Transverse colon (tissue), 4 donors: Measurements from ENCODE around the gene INSL3. TPM values are rescaled to one million over a fixed set of nuclear protein-coding genes. Genes with fewer than 3 reads are reported as not detected.

Experiments
- DNase-seq: peaks from one replicate; pipeline ENCODE4 v3.0.0-alpha.2; 2019
- H3K27ac ChIP-seq, 4 donors: fragments of 200-600 bp; sonication (generic); 2 replicates each; pipeline ENCODE4 v1.5.1; 2016 to 2018; ENCODE audit warnings: inconsistent platforms in 4 of 4
- H3K27me3 ChIP-seq: fragments of 200-600 bp; sonication (generic); 2 replicates; pipeline ENCODE4 v1.5.1; 2017; ENCODE audit warnings: inconsistent platforms
- H3K36me3 ChIP-seq, 4 donors: fragments of 200-600 bp; sonication (generic); 2 replicates each; pipeline ENCODE4 v1.5.1; 2017 to 2019; ENCODE audit warnings: inconsistent platforms in 4 of 4
- H3K4me1 ChIP-seq, 4 donors: fragments of 200-600 bp; sonication (generic); 2 replicates each; pipeline ENCODE4 v1.5.1; 2017 to 2020; ENCODE audit warnings: inconsistent platforms in 4 of 4
- H3K4me3 ChIP-seq, 4 donors: fragments of 200-600 bp; sonication (generic); 1 replicate in 1 of 4; 2 replicates in 3 of 4; pipeline versions ENCODE4 v1.5.1 to v1.6.1; 2017 to 2019; ENCODE audit warnings: inconsistent platforms in 4 of 4
- H3K9me3 ChIP-seq, 2 donors: fragments of 200-600 bp; sonication (generic); 2 replicates each; pipeline ENCODE4 v1.5.1; 2017 to 2019; ENCODE audit warnings: inconsistent platforms in 2 of 2
- CTCF ChIP-seq, 5 experiments: fragments of 200-600 bp in 3 of 5; fragments of 450-650 bp in 2 of 5; sonication (generic) in 3 of 5; IDR thresholded peaks; 1 replicate in 2 of 5; 2 replicates in 3 of 5; pipeline ENCODE4 v1.5.1; 2016 to 2017; ENCODE audit warnings: antibody characterized with exemption in 5 of 5, inconsistent platforms in 3 of 5, mild to moderate bottlenecking in 2 of 5, moderate library complexity in 1 of 5
- EP300 ChIP-seq: sonication (generic); formaldehyde crosslinking; IDR thresholded peaks from one replicate; pipeline ENCODE4 v1.6.1; 2017; ENCODE audit warnings: antibody characterized with exemption, low read depth
- POLR2A ChIP-seq: fragments of 450-650 bp; IDR thresholded peaks from one replicate; pipeline ENCODE4 v1.6.1; 2016; ENCODE audit warnings: antibody characterized with exemption, mild to moderate bottlenecking, moderate library complexity
- POLR2AphosphoS5 ChIP-seq, 3 donors: sonication (generic); formaldehyde crosslinking; IDR thresholded peaks; one replicate each; pipeline ENCODE4 v1.6.1; 2016; ENCODE audit warnings: antibody characterized with exemption in 3 of 3
- WGBS, 2 donors: methylation state at CpG; one replicate each; pipeline ENCODE4 v1.1.5; 2018; ENCODE audit warnings: low coverage in 1 of 2; 5-methylcytosine and 5-hydroxymethylcytosine counted together
- in situ Hi-C, 4 donors: fragments of 200-750 bp; cut with MboI; loops; one replicate each; pipeline versions ENCODE4 v1.15.0 to v1.15.1; 2017; ENCODE audit warnings: low sequenced_read_pairs in 3 of 4, low pct_ligation_motif_present in 1 of 4, low pct_unique_long_range_greater_than_20kb in 1 of 4
- intact Hi-C: fragments of 100-400 bp; cut with DNase I; formaldehyde crosslinking; loops from one replicate; pipeline ENCODE4 v1.15.1; 2023; ENCODE audit warnings: low total_unique reads
- total RNA-seq, 4 donors: library from RNA; depleted of rRNA; stranded (reverse); fragments of >200 nt; gene quantifications; one replicate each; pipeline ENCODE4 v1.1.0, GENCODE V29; 2016

INSL3 gene
- total RNA-seq, 4 donors from 2014 or later: not detected

- WGBS, 2 donors: 85 to 88% methylated on average over 2 to 8 of the region's 8 CpGs
- Histone ChIP-seq H3K27ac (peak overlapping the region in 3 of 4 donors; percentile 44 to 74 (median 74)), H3K36me3 (peaks cover 0 to 23% (median 10%) of the 10 kb centered on the region in 4 donors), H3K4me3 (no peak overlapping the region), H3K9me3 (no peaks in the 10 kb centered on the region), H3K27me3 (peaks cover 21% of the 10 kb centered on the region), H3K4me1 (peaks cover 1 to 44% (median 20%) of the 10 kb centered on the region in 4 donors)
- DNase-seq: no peak
- intact Hi-C loops: no loop called here
- TF ChIP-seq POLR2A: no peak
- in situ Hi-C loops: loop anchor here in 3 of 4 donors (5.0 to 25.0 kb wide), 4 partner anchors 71 to 154 kb away; partner anchors contain the start of gene MAP1S (in 1 of the 3)
These were observed 45.1 kb upstream of the INSL3 start for GRCh38 chr19:17866312-17866963.

- in situ Hi-C loops (loop anchor here in 3 of 4 donors (5.0 to 25.0 kb wide), 4 partner anchors 72 to 153 kb away; partner anchors contain the start of gene MAP1S (in 1 of the 3)), intact Hi-C loops (no loop called here)
- H3K27me3 ChIP-seq: peaks cover 13% of the 10 kb centered on the region
- peak; percentile 81 for DNase-seq
- H3K27ac ChIP-seq: peak overlapping the region; percentile 59 to 74 (median 67)
- peaks cover 0 to 23% (median 10%) of the 10 kb centered on the region in 4 donors for H3K36me3 ChIP-seq
- no peak overlapping the region for H3K4me3 ChIP-seq
- H3K9me3 ChIP-seq: no peaks in the 10 kb centered on the region
- WGBS, 2 donors: 35 to 51% methylated on average over 4 to 13 of the region's 13 CpGs
- H3K4me1 ChIP-seq: peaks cover 8 to 52% (median 28%) of the 10 kb centered on the region in 4 donors
- TF ChIP-seq POLR2AphosphoS5 (IDR thresholded peaks at IDR 0.05) (peak; percentile 31 to 76 (median 49)), POLR2A (peak; percentile 40), CTCF (IDR thresholded peaks at IDR 0.05) (no peak)
These were observed 44.3 kb upstream of the INSL3 start for GRCh38 chr19:17865364-17866311.

- in situ Hi-C loops: loop anchor here in 2 of 4 donors (10.0 to 25.0 kb wide), 3 partner anchors 124 to 151 kb away; partner anchors contain the start of gene MAP1S (in 1 of the 2)
- no peak for TF ChIP-seq CTCF (IDR thresholded peaks at IDR 0.05)
- no peaks in the 10 kb centered on the region for H3K9me3 ChIP-seq
- 73% methylated on average over 8 of the region's 8 CpGs; no CpG with 5 or more reads in 1 of the 2 donors for WGBS, 2 donors
- H3K4me1 ChIP-seq: peaks cover 9 to 58% (median 32%) of the 10 kb centered on the region in 4 donors
- peak overlapping the region; percentile 57 to 74 (median 60) for H3K27ac ChIP-seq
- no peak overlapping the region for H3K4me3 ChIP-seq
- DNase-seq: no peak
- peaks cover 0 to 23% (median 10%) of the 10 kb centered on the region in 4 donors for H3K36me3 ChIP-seq
- intact Hi-C loops: no loop called here
- no peaks in the 10 kb centered on the region for H3K27me3 ChIP-seq
These were observed 42.3 kb upstream of the INSL3 start for GRCh38 chr19:17863520-17864182.

- Histone ChIP-seq H3K4me1 (peaks cover 9 to 58% (median 32%) of the 10 kb centered on the region in 4 donors), H3K9me3 (no peaks in the 10 kb centered on the region), H3K27ac (peak overlapping the region in 3 of 4 donors; percentile 57 to 74 (median 60)), H3K4me3 (no peak overlapping the region), H3K27me3 (no peaks in the 10 kb centered on the region), H3K36me3 (peaks cover 0 to 23% (median 10%) of the 10 kb centered on the region in 4 donors)
- intact Hi-C loops (no loop called here), in situ Hi-C loops (loop anchor here in 2 of 4 donors (10.0 to 25.0 kb wide), 3 partner anchors 124 to 151 kb away; partner anchors contain the start of gene MAP1S (in 1 of the 2))
- TF ChIP-seq CTCF (IDR thresholded peaks at IDR 0.05): no peak
- no peak for TF ChIP-seq POLR2AphosphoS5 (IDR thresholded peaks at IDR 0.05)
- TF ChIP-seq POLR2A: no peak
- no peak for TF ChIP-seq EP300
- no peak for DNase-seq
- WGBS, 2 donors: 64 to 79% methylated on average over 7 to 19 of the region's 31 CpGs
These were observed 41.6 kb upstream of the INSL3 start for GRCh38 chr19:17862711-17863519.
